GM18951 (cell line): ENCODE measurements around the gene DIS3L2.
"Not testable (repeated sequence)": the region's sequence is repeated elsewhere in the genome, so short reads cannot be mapped to it uniquely, and the experiment has no call there.

Experiments used
- POLR2A ChIP-seq: IDR thresholded peaks from 4 replicates; pipeline ENCODE4 v1.6.1; 2011; ENCODE audit warnings: mild to moderate bottlenecking; ENCODE audit not compliant: insufficient read length, insufficient read depth; ENCODE audit errors: extremely low read depth
- in situ Hi-C: fragments of 300-500 bp; cut with MboI; formaldehyde crosslinking; loops from one replicate; pipeline ENCODE4 v1.12.0; 2022; ENCODE audit warnings: low sequenced_read_pairs, mixed read lengths, inconsistent platforms; ENCODE audit not compliant: unreplicated experiment

The DIS3L2 gene

DNA sequence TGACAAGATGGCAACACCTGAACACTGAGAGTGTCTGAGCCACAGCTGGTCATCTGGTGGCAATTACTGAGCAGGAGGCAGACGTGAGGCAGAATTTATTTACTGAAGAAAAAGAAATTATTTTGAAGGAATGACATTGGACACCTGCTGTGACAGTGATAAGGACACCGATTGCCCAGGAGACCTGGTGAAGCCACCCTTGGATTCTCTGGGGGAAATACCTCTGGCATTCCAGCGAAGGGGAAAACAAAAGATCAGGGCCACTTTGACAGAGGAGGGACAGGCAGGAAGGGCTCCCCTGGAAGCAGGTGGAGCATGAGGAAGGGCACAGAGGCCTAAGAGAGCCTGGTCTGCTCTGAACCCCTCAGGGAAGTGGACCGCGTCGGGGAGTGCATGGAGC is 331.7 kb downstream of the DIS3L2 start:
- in situ Hi-C loops, result no loop called here
- no peak for TF ChIP-seq POLR2A

- in situ Hi-C loops, result no loop called here
- TF ChIP-seq POLR2A, result no peak
These were observed 334.5 kb downstream of the DIS3L2 start for GRCh38 chr2:232295971-232296370.

DNA sequence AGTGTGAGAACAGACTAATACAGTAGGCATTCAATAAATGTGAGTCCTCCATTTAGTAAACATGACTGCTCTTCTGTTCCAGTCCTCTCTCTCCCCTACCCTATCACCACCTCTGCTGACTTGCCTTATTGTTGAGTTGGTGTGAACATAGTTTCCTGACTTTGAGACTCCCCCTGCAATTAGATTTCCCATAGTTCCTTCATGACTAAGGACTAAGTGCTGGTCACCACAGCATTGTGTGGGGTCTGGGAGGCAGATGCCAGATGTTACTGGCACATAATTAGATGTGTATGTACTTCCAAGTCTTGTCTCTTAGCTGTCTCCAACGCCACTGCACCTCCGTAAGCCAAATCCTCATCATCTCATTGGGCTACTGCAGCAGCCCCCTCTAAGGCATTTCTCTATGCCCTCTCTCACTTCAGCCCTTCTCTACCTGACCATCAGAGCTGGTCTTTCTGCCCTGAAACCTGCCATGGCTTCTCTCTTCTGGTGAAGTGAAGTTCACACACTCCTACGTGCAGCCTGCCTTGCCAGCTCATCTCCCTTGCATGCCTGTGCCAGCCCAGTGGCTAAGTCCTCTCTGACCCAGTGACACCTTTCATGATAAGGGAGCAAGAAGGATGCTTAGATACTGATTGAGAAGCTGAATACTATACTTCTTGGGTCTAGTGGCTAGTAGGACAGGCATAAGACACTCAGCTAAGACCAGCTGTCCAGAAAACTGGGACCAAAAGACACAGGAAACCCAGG is 335.4 kb downstream of the DIS3L2 start:
- TF ChIP-seq POLR2A, result no peak
- in situ Hi-C loops, result no loop called here

DNA sequence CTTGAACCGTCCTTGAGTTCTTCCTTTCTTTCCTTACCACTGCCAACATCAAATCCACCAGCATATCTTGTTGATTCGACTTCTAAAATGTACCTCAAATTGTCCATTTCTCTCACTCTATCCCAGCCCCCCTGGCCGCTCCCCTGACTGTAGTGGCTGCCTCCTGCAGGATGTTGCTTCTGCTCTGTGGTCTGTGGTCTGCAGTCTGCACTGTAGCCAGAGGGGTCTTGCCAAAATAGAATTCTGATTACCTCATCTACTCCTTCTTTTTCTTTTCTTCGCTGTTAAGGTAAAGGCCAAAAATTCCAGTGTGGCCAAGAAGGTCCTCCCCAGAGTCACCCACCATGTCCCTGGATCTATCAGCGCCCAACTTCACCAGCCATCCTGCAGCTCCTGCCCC is 337.6 kb downstream of the DIS3L2 start:
- no peak for TF ChIP-seq POLR2A
- in situ Hi-C loops, result no loop called here

GRCh38 chr2:232299927-232300674 is 338.6 kb downstream of the DIS3L2 start:
- in situ Hi-C loops, result no loop called here
- TF ChIP-seq POLR2A, result no peak

GRCh38 chr2:232300894-232301387 is 339.4 kb downstream of the DIS3L2 start:
- TF ChIP-seq POLR2A, result no peak
- in situ Hi-C loops, result no loop called here

- in situ Hi-C loops, result no loop called here
- no peak for TF ChIP-seq POLR2A
These were observed 342.7 kb downstream of the DIS3L2 start for GRCh38 chr2:232304236-232304635.

DNA sequence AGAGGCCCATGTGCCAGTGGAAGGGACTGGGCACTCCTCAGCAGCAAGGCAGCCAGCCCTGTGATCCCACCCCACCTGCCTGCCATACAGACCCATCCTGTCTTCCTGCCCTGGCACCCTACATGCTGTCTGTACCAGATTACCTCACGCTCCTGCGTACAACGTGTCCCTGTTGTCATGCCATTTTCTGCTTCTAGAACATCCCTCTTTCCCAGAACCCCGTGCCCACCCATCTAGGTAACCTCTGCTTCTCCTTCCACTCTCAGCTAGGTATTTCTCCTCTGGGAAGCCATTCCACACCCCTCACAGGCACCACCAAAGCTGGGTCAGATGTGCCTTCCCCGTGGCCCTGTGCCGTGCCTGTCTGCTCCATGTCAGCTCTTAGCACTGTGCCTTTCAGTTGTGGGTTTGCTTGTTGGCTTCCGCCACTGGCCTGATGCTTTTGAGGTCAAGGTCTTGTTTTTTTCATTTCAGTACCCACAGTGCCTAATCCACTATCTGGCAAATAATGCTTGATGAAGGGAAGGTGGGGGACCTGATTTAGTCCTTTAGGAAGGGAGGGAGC is 345.3 kb downstream of the DIS3L2 start:
- in situ Hi-C loops, result no loop called here
- no peak for TF ChIP-seq POLR2A

- no peak for TF ChIP-seq POLR2A
- in situ Hi-C loops, result no loop called here
These were observed 346.3 kb downstream of the DIS3L2 start for GRCh38 chr2:232307854-232308253.

DNA sequence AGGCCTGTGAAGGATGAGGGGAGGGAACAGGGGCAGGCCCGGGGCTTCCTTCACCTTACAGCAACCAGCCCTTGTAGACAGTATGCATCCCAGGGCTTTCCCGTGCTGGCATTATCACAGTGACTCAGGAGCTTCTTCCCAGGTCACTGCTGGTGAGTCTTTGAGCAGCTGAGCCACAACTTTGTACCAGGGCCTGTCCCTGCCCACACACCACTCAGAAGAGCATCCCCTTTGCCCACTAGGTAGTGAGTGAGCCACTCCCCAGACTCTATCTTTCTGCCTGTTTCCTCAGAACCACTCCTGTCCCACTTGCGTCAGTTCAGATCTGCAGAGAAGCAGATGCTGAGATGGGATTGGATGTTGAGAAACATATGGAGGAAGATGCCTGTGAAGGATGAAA is 347.5 kb downstream of the DIS3L2 start:
- no peak for TF ChIP-seq POLR2A
- in situ Hi-C loops, result no loop called here

- in situ Hi-C loops, result no loop called here
- TF ChIP-seq POLR2A, result no peak
These were observed 348.1 kb downstream of the DIS3L2 start for GRCh38 chr2:232309592-232309991.

- in situ Hi-C loops, result no loop called here
These were observed 348.6 kb downstream of the DIS3L2 start for GRCh38 chr2:232310121-232310520.

DNA sequence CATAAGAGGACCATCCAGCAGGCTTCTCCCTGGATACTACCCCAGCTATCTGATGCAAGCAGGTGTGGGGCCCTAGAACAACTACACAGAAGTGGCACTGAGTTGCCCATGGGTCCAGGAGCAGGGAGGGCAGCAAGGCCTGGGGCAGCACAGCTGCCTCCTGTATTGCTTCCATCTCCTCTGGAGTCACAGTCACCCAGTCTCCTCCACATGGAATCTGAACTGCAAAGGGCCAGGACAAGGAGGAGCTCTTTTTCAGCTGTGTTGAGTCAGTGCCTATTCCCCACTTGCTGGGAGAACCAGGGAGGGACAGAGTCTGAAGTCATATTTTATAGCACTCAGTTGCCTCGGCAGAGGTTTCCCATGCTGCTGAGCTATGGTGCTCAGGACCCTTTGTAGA is 349.2 kb downstream of the DIS3L2 start:
- in situ Hi-C loops, result no loop called here
- TF ChIP-seq POLR2A, result no peak

More at GRCh38 chr2:232310121-232310520, 348.6 kb downstream of the DIS3L2 start:
- no peak for TF ChIP-seq POLR2A

- in situ Hi-C loops, result not testable (repeated sequence)
These were observed 352.1 kb downstream of the DIS3L2 start for GRCh38 chr2:232313645-232314044.
